A549 (cell line): ENCODE data around the gene MIX23. TPM values are rescaled to one million over a fixed set of nuclear protein-coding genes. Genes with fewer than 3 reads are reported as not detected.

Experiments
- ATAC-seq, 2 experiments: fragments of 200-7000 bp in 1 of 2; fragments of >200 bp in 1 of 2; cut with Nextera tagmentation in 1 of 2; cut with Tn5 transposase in 1 of 2; 3 replicates each; pipeline versions ENCODE4 v1.8.0 to v1.9.1; 2018 to 2020; ENCODE audit warnings: mild to moderate bottlenecking in 1 of 2, moderate library complexity in 1 of 2
- CTCF ChIA-PET: fragments of 300-600 bp; sonication (Branson Sonifier 250); formaldehyde crosslinking; extraction: SDS; loops from one replicate; lab custom pipeline; 2021; ENCODE audit warnings: antibody characterized with exemption, inconsistent platforms; lab: Yijun Ruan, JAX
- POLR2A ChIA-PET: fragments of 350-600 bp; formaldehyde crosslinking; extraction: SDS; loops from one replicate; lab custom pipeline; 2021; ENCODE audit warnings: antibody characterized with exemption, inconsistent platforms; lab: Yijun Ruan, JAX
- DNase-seq, 2 experiments: peaks; one replicate each; pipeline versions ENCODE4 v3.0.0 to v3.0.0-alpha.2; 2011 to 2016; ENCODE audit warnings: low read depth in 1 of 2, low spot score in 1 of 2
- FAIRE-seq: peaks from 2 replicates; lab custom pipeline; 2011; peaks lifted over from hg19 to GRCh38; lab: Jason Lieb, UNC
- H3K27ac ChIP-seq, 2 experiments: fragments of >200 bp; sonication (Bioruptor Twin); formaldehyde crosslinking; 3 replicates each; pipeline ENCODE4 v1.5.1; 2016 to 2017
- H3K4me1 ChIP-seq: fragments of >200 bp; sonication (Bioruptor Twin); formaldehyde crosslinking; 3 replicates; pipeline ENCODE4 v1.6.1; 2016
- H3K4me2 ChIP-seq: fragments of >200 bp; sonication (Bioruptor Twin); formaldehyde crosslinking; 3 replicates; pipeline ENCODE4 v1.6.1; 2016
- H3K4me3 ChIP-seq: fragments of >200 bp; sonication (Bioruptor Twin); formaldehyde crosslinking; 3 replicates; pipeline ENCODE4 v1.5.1; 2016
- H3K9me3 ChIP-seq: fragments of >200 bp; sonication (Bioruptor Twin); formaldehyde crosslinking; 3 replicates; pipeline ENCODE4 v1.6.1; 2016
- BCL3 ChIP-seq: fragments of >200 bp; sonication (Bioruptor Twin); formaldehyde crosslinking; IDR thresholded peaks from 3 replicates; pipeline ENCODE4 v1.6.1; 2016
- CEBPB ChIP-seq, 2 experiments: fragments of >200 bp in 1 of 2; sonication (Bioruptor Twin) in 1 of 2; formaldehyde crosslinking in 1 of 2; IDR thresholded peaks; 2 replicates each; pipeline ENCODE4 v1.6.1; 2012 to 2016
- CTCF ChIP-seq: fragments of >200 bp; sonication (Bioruptor Twin); formaldehyde crosslinking; IDR thresholded peaks from 3 replicates; pipeline ENCODE4 v1.5.1; 2016
- E2F6 ChIP-seq: IDR thresholded peaks from 2 replicates; pipeline ENCODE4 v1.6.1; 2012; ENCODE audit warnings: low read depth, borderline replicate concordance
- EHF ChIP-seq: fragments of 250-450 bp; sonication (Bioruptor Pico); IDR thresholded peaks from 2 replicates; pipeline ENCODE4 v1.5.0; 2020; ENCODE audit warnings: mild to moderate bottlenecking
- EP300 ChIP-seq, 2 experiments: fragments of >200 bp; sonication (Bioruptor Twin); formaldehyde crosslinking; IDR thresholded peaks; 2 replicates in 1 of 2; 3 replicates in 1 of 2; pipeline ENCODE4 v1.6.1; 2016 to 2017
- ESRRA ChIP-seq: fragments of 150-350 bp; IDR thresholded peaks from 2 replicates; pipeline ENCODE4 v1.6.1; 2014; ENCODE audit warnings: mild to moderate bottlenecking, low read length, borderline replicate concordance
- FOXS1 ChIP-seq: fragments of 250-450 bp; sonication (Bioruptor Pico); IDR thresholded peaks from 2 replicates; pipeline ENCODE4 v1.5.0; 2020; ENCODE audit warnings: mild to moderate bottlenecking, moderate library complexity
- HDAC2 ChIP-seq: fragments of 200-600 bp; sonication (generic); IDR thresholded peaks from 2 replicates; pipeline ENCODE4 v1.6.1; 2016
- HEYL ChIP-seq: fragments of 250-450 bp; sonication (Bioruptor Pico); IDR thresholded peaks from 2 replicates; pipeline ENCODE4 v1.8.0; 2021; ENCODE audit warnings: mild to moderate bottlenecking, moderate library complexity
- HMGXB4 ChIP-seq: fragments of 250-450 bp; sonication (Bioruptor Pico); IDR thresholded peaks from 2 replicates; pipeline ENCODE4 v1.5.0; 2021; ENCODE audit warnings: mild to moderate bottlenecking, moderate library complexity, borderline replicate concordance
- HOXA7 ChIP-seq: fragments of 250-450 bp; sonication (Bioruptor Pico); IDR thresholded peaks from 2 replicates; pipeline ENCODE4 v1.5.0; 2020; ENCODE audit warnings: mild to moderate bottlenecking, moderate library complexity
- HOXB13 ChIP-seq: fragments of 250-450 bp; sonication (Bioruptor Pico); IDR thresholded peaks from 2 replicates; pipeline ENCODE4 v1.5.0; 2020; ENCODE audit warnings: low read depth, mild to moderate bottlenecking, moderate library complexity
- HOXB5 ChIP-seq: fragments of 250-450 bp; sonication (Bioruptor Pico); IDR thresholded peaks from 2 replicates; pipeline ENCODE4 v1.5.0; 2020; ENCODE audit warnings: mild to moderate bottlenecking, moderate library complexity
- JUN ChIP-seq, 2 experiments: fragments of >200 bp; sonication (Bioruptor Twin); formaldehyde crosslinking; IDR thresholded peaks; 2 replicates in 1 of 2; 3 replicates in 1 of 2; pipeline ENCODE4 v1.6.1; 2016 to 2017
- JUNB ChIP-seq: fragments of >200 bp; sonication (Bioruptor Twin); formaldehyde crosslinking; IDR thresholded peaks from 2 replicates; pipeline ENCODE4 v1.6.1; 2016
- KDM5A ChIP-seq: fragments of 200-600 bp; sonication (generic); IDR thresholded peaks from 2 replicates; pipeline ENCODE4 v1.6.1; 2016; ENCODE audit warnings: antibody characterized with exemption, mild to moderate bottlenecking
- MAFK ChIP-seq: fragments of 450-650 bp; IDR thresholded peaks from 2 replicates; pipeline ENCODE4 v1.6.1; 2014; ENCODE audit not compliant: partially characterized antibody
- MAX ChIP-seq: IDR thresholded peaks from 2 replicates; pipeline ENCODE4 v1.6.1; 2012
- MAZ ChIP-seq: fragments of 150-350 bp; IDR thresholded peaks from 2 replicates; pipeline ENCODE4 v1.6.1; 2014; ENCODE audit warnings: antibody characterized with exemption, low read depth, low read length, borderline replicate concordance
- MYC ChIP-seq: IDR thresholded peaks from 2 replicates; pipeline ENCODE4 v1.6.1; 2012; ENCODE audit warnings: mild to moderate bottlenecking, inconsistent platforms, low read length, improper control_type of control experiment, borderline replicate concordance
- NFE2L2 ChIP-seq: fragments of 150-350 bp; conservative IDR thresholded peaks from 2 replicates; pipeline ENCODE4 v1.6.1; 2014; ENCODE audit warnings: low read length
- PBX3 ChIP-seq: IDR thresholded peaks from 2 replicates; pipeline ENCODE4 v1.6.1; 2012
- POLR2A ChIP-seq: IDR thresholded peaks from 2 replicates; pipeline ENCODE4 v1.6.1; 2012; ENCODE audit warnings: mild to moderate bottlenecking, low read length
- POLR2AphosphoS2 ChIP-seq: conservative IDR thresholded peaks from 2 replicates; pipeline ENCODE4 v1.6.1; 2012; ENCODE audit warnings: low read length, improper control_type of control experiment, inconsistent platforms
- RARB ChIP-seq: fragments of 250-450 bp; sonication (Bioruptor Pico); IDR thresholded peaks from 2 replicates; pipeline ENCODE4 v1.8.0; 2021; ENCODE audit warnings: mild to moderate bottlenecking, moderate library complexity
- RFX5 ChIP-seq: fragments of 450-650 bp; IDR thresholded peaks from 2 replicates; pipeline ENCODE4 v1.7.1; 2014; ENCODE audit warnings: antibody characterized with exemption, mild to moderate bottlenecking, moderate library complexity
- SREBF2 ChIP-seq: fragments of 450-650 bp; IDR thresholded peaks from 2 replicates; pipeline ENCODE4 v1.6.1; 2014; ENCODE audit warnings: mild to moderate bottlenecking, moderate library complexity
- TFCP2L1 ChIP-seq: fragments of 250-450 bp; sonication (Bioruptor Pico); IDR thresholded peaks from 2 replicates; pipeline ENCODE4 v1.5.0; 2021; ENCODE audit warnings: mild to moderate bottlenecking
- TP53 ChIP-seq: fragments of 250-450 bp; sonication (Bioruptor Pico); IDR thresholded peaks from 2 replicates; pipeline ENCODE4 v1.5.0; 2021; ENCODE audit warnings: mild to moderate bottlenecking, moderate library complexity
- USF2 ChIP-seq: fragments of 450-650 bp; IDR thresholded peaks from 2 replicates; pipeline ENCODE4 v1.6.1; 2014; ENCODE audit warnings: antibody characterized with exemption
- ZC3H11A ChIP-seq: fragments of 450-650 bp; IDR thresholded peaks from 2 replicates; pipeline ENCODE4 v1.6.1; 2014; ENCODE audit warnings: antibody characterized with exemption, mild to moderate bottlenecking
- ZFP36 ChIP-seq: fragments of 450-650 bp; IDR thresholded peaks from 2 replicates; pipeline ENCODE4 v1.6.1; 2014; ENCODE audit warnings: borderline replicate concordance; ENCODE audit not compliant: partially characterized antibody
- ZSCAN20 ChIP-seq: fragments of 250-450 bp; sonication (Bioruptor Pico); IDR thresholded peaks from 2 replicates; pipeline ENCODE4 v1.8.0; 2022; ENCODE audit warnings: mild to moderate bottlenecking, moderate library complexity
- WGBS: methylation state at CpG from one replicate; pipeline ENCODE4 v1.1.6; 2017; ENCODE audit errors: missing lambda C conversion rate; 5-methylcytosine and 5-hydroxymethylcytosine counted together
- polyA minus RNA-seq: library from RNA; depleted of rRNA, polyadenylated mRNA; stranded (reverse); fragments of >200 nt; gene quantifications from 2 replicates; pipeline ENCODE4 v1.2.3, GENCODE V29; 2011; rRNA and poly(A)+ RNA removed
- polyA plus RNA-seq, 4 experiments: library from polyadenylated mRNA; depleted of rRNA in 3 of 4; stranded (reverse); fragments of >200 nt; fragmentation: RNase III in 1 of 4; extraction: RNeasy Plus Mini Kit Qiagen cat#74134 plus additional on column Dnase treatment in 1 of 4; gene quantifications; 2 replicates in 3 of 4; 3 replicates in 1 of 4; pipeline ENCODE4 v1.2.3, GENCODE V29; 2011 to 2017

Gene MIX23
- polyA plus RNA-seq (2011; rRNA removed) (31.3 and 51.6 TPM in 2 replicates), polyA plus RNA-seq (2017; fragmentation: RNase III; extraction: RNeasy Plus Mini Kit Qiagen cat#74134 plus additional on column Dnase treatment) (48.1 to 62.5 TPM (median 54.1 TPM) in 3 replicates), polyA minus RNA-seq (6.2 and 8.1 TPM in 2 replicates)
- 14.9 and 16.8 TPM in 2 replicates for polyA plus RNA-seq (2012; cell fraction: cytosol; rRNA removed)
- 3.2 and 5.6 TPM in 2 replicates for polyA plus RNA-seq (2012; cell fraction: nucleus; rRNA removed)

GRCh38 chr3:122382888-122383666, at the start of gene MIX23:
MIX23 (minus strand) TSS chr3:122383231; CDS start chr3:122383224, 7 bp downstream.
- peak within 1 kb of the TSS; percentile 84 for H3K4me3 ChIP-seq
- 1% methylated on average over 31 of the region's 31 CpGs for WGBS
- H3K9me3 ChIP-seq: no peaks in the 10 kb centered on the region
- H3K27ac ChIP-seq: peak within 1 kb of the TSS; percentile 83 to 92
- peak within 1 kb of the TSS; percentile 98 for H3K4me2 ChIP-seq
- ChIA-PET CTCF (interaction anchor here (1.4 to 3.3 kb wide), 6 partner anchors 10 to 837 kb away, joined by 3 to 26 read pairs (median 6); partner anchors contain the start of gene POLQ), POLR2A (interaction anchor here (0.6 to 3.6 kb wide), 6 partner anchors 10 to 38 kb away, joined by 3 to 26 read pairs (median 5); partner anchors contain the start of gene WDR5B)
- FAIRE-seq (peak; percentile 81), ATAC-seq (peak; percentile 71 to 84), DNase-seq (peak; percentile 88 to 89)
- peaks cover 15% of the 10 kb centered on the region; the same call in 2 of the 3 replicates for H3K4me1 ChIP-seq
- 0 out of 2 replicates have a peak, but pooled peaks have one; percentile 19 for TF ChIP-seq USF2
- no peak for TF ChIP-seq SREBF2
- TF ChIP-seq ZC3H11A: no peak
- TF ChIP-seq ZSCAN20: no peak
- TF ChIP-seq RFX5: no peak
- TF ChIP-seq MAZ: no peak
- TF ChIP-seq ESRRA: no peak
- peak; percentile 84 for TF ChIP-seq MYC
- no peak for TF ChIP-seq HOXA7
- TF ChIP-seq CTCF: no peak
- peak; percentile 61 for TF ChIP-seq POLR2A
- TF ChIP-seq HEYL (CRISPR knock-in tag): no peak
- no peak for TF ChIP-seq EHF (CRISPR knock-in tag)
- TF ChIP-seq KDM5A: peak; percentile 99
- peak; percentile 87 for TF ChIP-seq HDAC2
- no peak for TF ChIP-seq PBX3
- no peak for TF ChIP-seq HOXB5 (CRISPR knock-in tag)
- TF ChIP-seq CEBPB (IDR thresholded peaks at IDR 0.05): no peak
- no peak for TF ChIP-seq ZFP36
- peak; percentile 43; the same call in 2 of the 3 replicates for TF ChIP-seq BCL3
- TF ChIP-seq MAFK: no peak
- TF ChIP-seq JUN (IDR thresholded peaks at IDR 0.05): peak; percentile 47 to 84; a peak in 3 of 5 replicates
- no peak for TF ChIP-seq EP300 (IDR thresholded peaks at IDR 0.05)
- no peak for TF ChIP-seq POLR2AphosphoS2
- TF ChIP-seq JUNB: no peak
- no peak for TF ChIP-seq FOXS1 (CRISPR knock-in tag)
- no peak for TF ChIP-seq TP53 (CRISPR knock-in tag)
- TF ChIP-seq NFE2L2: no peak
- TF ChIP-seq MAX: peak; percentile 83
- TF ChIP-seq HOXB13 (CRISPR knock-in tag): no peak
- no peak for TF ChIP-seq HMGXB4 (CRISPR knock-in tag)
- peak; percentile 33; the same call in 1 of the 2 replicates for TF ChIP-seq E2F6
- TF ChIP-seq RARB (CRISPR knock-in tag): no peak
- TF ChIP-seq TFCP2L1 (CRISPR knock-in tag): no peak
